GM12878 (cell line): ENCODE data around the gene TSPAN19. TPM values are rescaled to one million over a fixed set of nuclear protein-coding genes. Genes with fewer than 3 reads are reported as not detected.

Experiments used
- ATAC-seq: fragments of 200-7000 bp; cut with Tn5 transposase; 3 replicates; pipeline ENCODE4 v1.9.1; 2020; ENCODE audit warnings: mild to moderate bottlenecking, moderate library complexity
- BruUV-seq: library from RNA; stranded (reverse); fragments of 400-500 nt; replicated peaks from 2 replicates; lab custom pipeline; 2021; lab: Mats Ljungman, UMichigan
- CTCF ChIA-PET: fragments of 300-600 bp; sonication (Branson Sonifier 250); formaldehyde crosslinking; extraction: SDS; loops from one replicate; lab custom pipeline; 2021; ENCODE audit warnings: inconsistent platforms; lab: Yijun Ruan, JAX
- POLR2A ChIA-PET: fragments of 350-600 bp; formaldehyde crosslinking; extraction: SDS; loops from one replicate; lab custom pipeline; 2021; ENCODE audit warnings: inconsistent platforms; lab: Charles Lee
- RAD21 ChIA-PET: fragments of 300-600 bp; sonication (Branson Sonifier 250); formaldehyde crosslinking; loops from one replicate; lab custom pipeline; 2023; ENCODE audit warnings: antibody characterized with exemption; ENCODE audit not compliant: unreplicated experiment; lab: Charles Lee
- SMC1A ChIA-PET: fragments of 300-600 bp; sonication (Branson Sonifier 250); formaldehyde crosslinking; loops from one replicate; lab custom pipeline; 2023; ENCODE audit not compliant: unreplicated experiment, uncharacterized antibody; lab: Charles Lee
- DNase-seq: peaks from one replicate; pipeline ENCODE4 v3.0.0-alpha.2; 2011; ENCODE audit warnings: low read depth, low spot score
- FAIRE-seq: peaks from 3 replicates; lab custom pipeline; 2011; peaks lifted over from hg19 to GRCh38; lab: Jason Lieb, UNC
- H2AFZ ChIP-seq: 2 replicates; pipeline ENCODE4 v1.6.0; 2011; ENCODE audit warnings: low read depth, low read length, control low read depth; ENCODE audit not compliant: control insufficient read depth
- H3K27ac ChIP-seq: 2 replicates; pipeline ENCODE4 v1.5.1; 2011; ENCODE audit warnings: control low read depth; ENCODE audit not compliant: control insufficient read depth, insufficient read depth
- H3K27me3 ChIP-seq, 2 experiments: replicated peaks in 1 of 2; 2 replicates each; pipeline versions ENCODE4 v1.6.0 to v1.6.1; 2011; ENCODE audit warnings: low read length in 1 of 2; ENCODE audit not compliant: control insufficient read depth in 2 of 2, insufficient read depth in 2 of 2
- H3K36me3 ChIP-seq, 2 experiments: 2 replicates each; pipeline ENCODE4 v1.5.1; 2011; ENCODE audit warnings: low read length in 1 of 2; ENCODE audit not compliant: control insufficient read depth in 2 of 2, insufficient read depth in 2 of 2
- H3K4me1 ChIP-seq: 2 replicates; pipeline ENCODE4 v1.6.1; 2011; ENCODE audit warnings: mild to moderate bottlenecking, low read length, moderate library complexity, mixed read lengths; ENCODE audit not compliant: control insufficient read depth, insufficient read depth
- H3K4me2 ChIP-seq: 2 replicates; pipeline ENCODE4 v1.6.0; 2011; ENCODE audit warnings: control low read depth; ENCODE audit not compliant: control insufficient read depth, insufficient read depth
- H3K4me3 ChIP-seq: fragments of 200-600 bp; sonication (generic); 2 replicates; pipeline ENCODE4 v1.5.1; 2016
- H3K79me2 ChIP-seq: 2 replicates; pipeline ENCODE4 v1.6.0; 2011; ENCODE audit warnings: low read length; ENCODE audit not compliant: control insufficient read depth, insufficient read depth
- H3K9ac ChIP-seq: 2 replicates; pipeline ENCODE4 v1.8.0; 2011; ENCODE audit warnings: low read length, control low read depth, mixed read lengths; ENCODE audit not compliant: control insufficient read depth, insufficient read depth
- H3K9me3 ChIP-seq: replicated peaks from 3 replicates; pipeline ENCODE4 v1.5.1; 2011; ENCODE audit warnings: mild to moderate bottlenecking, low read length; ENCODE audit not compliant: control insufficient read depth, insufficient read depth
- H4K20me1 ChIP-seq: 2 replicates; pipeline ENCODE4 v1.6.0; 2011; ENCODE audit not compliant: control insufficient read depth, insufficient read depth
- BCL3 ChIP-seq: IDR thresholded peaks from 2 replicates; pipeline ENCODE4 v1.6.1; 2011; ENCODE audit warnings: borderline replicate concordance, low read depth, mild to moderate bottlenecking, moderate library complexity, low read length; ENCODE audit not compliant: insufficient read depth, poor library complexity, severe bottlenecking
- CEBPZ ChIP-seq: fragments of 150-350 bp; IDR thresholded peaks from 2 replicates; pipeline ENCODE4 v1.6.1; 2016; ENCODE audit warnings: low read depth, low read length
- EZH2 ChIP-seq: IDR thresholded peaks from 2 replicates; pipeline ENCODE4 v1.6.1; 2012; ENCODE audit warnings: low read depth, mild to moderate bottlenecking, control low read depth, inconsistent platforms, low read length, borderline replicate concordance; ENCODE audit not compliant: control insufficient read depth
- PML ChIP-seq: IDR thresholded peaks from 2 replicates; pipeline ENCODE4 v1.6.1; 2012; ENCODE audit warnings: low read length, inconsistent platforms
- RAD51 ChIP-seq: fragments of 450-650 bp; IDR thresholded peaks from 2 replicates; pipeline ENCODE4 v1.6.1; 2016; ENCODE audit warnings: moderate library complexity, mild to moderate bottlenecking, inconsistent platforms
- SUZ12 ChIP-seq: fragments of 200-600 bp; sonication (generic); IDR thresholded peaks from one replicate; pipeline ENCODE4 v1.6.1; 2018; ENCODE audit warnings: antibody characterized with exemption, mild to moderate bottlenecking; ENCODE audit not compliant: unreplicated experiment
- in situ Hi-C: fragments of 300-500 bp; cut with MboI; formaldehyde crosslinking; loops from 9 replicates; pipeline ENCODE4 v1.14.3; 2018; ENCODE audit warnings: mixed read lengths
- intact Hi-C: fragments of 100-400 bp; cut with micrococcal nuclease; formaldehyde crosslinking; loops from one replicate; pipeline ENCODE4 v1.14.2; 2022; ENCODE audit not compliant: unreplicated experiment
- polyA plus RNA-seq, 11 experiments: library from polyadenylated mRNA; depleted of rRNA in 4 of 11; unstranded in 6 of 11; stranded (reverse) in 5 of 11; fragments of >200 nt; fragmentation: Nextera tagmentation in 4 of 11; fragmentation: Illumina TruSeq in 1 of 11; extraction: Ambion mirVana in 4 of 11; extraction: Trizol in 1 of 11; gene quantifications; 1 replicate in 1 of 11; 2 replicates in 10 of 11; pipeline versions ENCODE4 v1.2.1 to v1.2.3, GENCODE V29; 2011 to 2016; ENCODE audit warnings: inconsistent platforms in 2 of 11, missing spikeins in 2 of 11, low read depth in 1 of 11
- total RNA-seq, 4 experiments: library from RNA; depleted of rRNA in 3 of 4; stranded (reverse); fragments of >200 nt in 3 of 4; fragmentation: Illumina TruSeq in 1 of 4; extraction: Trizol in 1 of 4; gene quantifications; 2 replicates each; pipeline versions ENCODE4 v1.2.1 to v1.2.3, GENCODE V29; 2013 to 2021

TSPAN19 gene
- total and polyA plus RNA-seq, 10 of the 15 experiments (the other 5 are each of a cell fraction or from before 2014, with no cell fraction given) = not detected

GRCh38 chr12:85004204-85004603 lies 31.9 kb downstream of the TSPAN19 start:
- DNase-seq = no peak
- in situ Hi-C loops = no loop called here
- Histone ChIP-seq H3K4me2 (no peak overlapping the region), H3K9me3 (peaks cover 2% of the 10 kb centered on the region; the same call in 1 of the 3 replicates), H3K79me2 (no peaks in the 10 kb centered on the region), H3K4me1 (no peaks in the 10 kb centered on the region), H3K27me3 (no peaks in the 10 kb centered on the region), H3K9ac (no peak overlapping the region), H2AFZ (no peak overlapping the region)
- intact Hi-C loops = no loop called here
- FAIRE-seq = no peak
- CTCF ChIA-PET = no interaction called here
- no TSS peak for BruUV-seq
- TF ChIP-seq SUZ12 (no peak), EZH2 (no peak), PML (no peak), RAD51 (no peak), BCL3 (no peak), CEBPZ (no peak)
- TF ChIP-seq, all 136 proteins: peak for 0
- POLR2A ChIA-PET = no interaction called here
- Histone ChIP-seq H3K36me3 (no peaks in the 10 kb centered on the region), H3K4me3 (no peak overlapping the region), H3K27ac (no peak overlapping the region), H4K20me1 (no peaks in the 10 kb centered on the region)
- ATAC-seq = no peak
- SMC1A ChIA-PET = no interaction called here
- RAD21 ChIA-PET = no interaction called here
